Endothelial cell of umbilical vein (primary cell): ENCODE measurements around the gene CCR3. TPM values are rescaled to one million over a fixed set of nuclear protein-coding genes. Genes with fewer than 3 reads are reported as not detected.

Experiments used
- BruUV-seq: library from RNA; stranded (reverse); fragments of 400-500 nt; replicated peaks from 2 replicates; lab custom pipeline; 2021; lab: Mats Ljungman, UMichigan
- CTCF ChIA-PET: fragments of 300-600, 350-600 bp; sonication (Branson Sonifier 250); formaldehyde crosslinking; loops from one replicate; lab custom pipeline; 2021; ENCODE audit warnings: antibody characterized with exemption, inconsistent platforms; lab: Charles Lee
- POLR2A ChIA-PET: fragments of 300-600, 350-600 bp; sonication (Branson Sonifier 250); formaldehyde crosslinking; loops from one replicate; lab custom pipeline; 2021; ENCODE audit warnings: antibody characterized with exemption, inconsistent platforms; lab: Charles Lee
- DNase-seq: peaks from one replicate; pipeline ENCODE4 v3.0.0-alpha.2; 2011; ENCODE audit warnings: low read depth, low spot score
- FAIRE-seq: peaks from 2 replicates; lab custom pipeline; 2011; peaks lifted over from hg19 to GRCh38; lab: Jason Lieb, UNC
- H2AFZ ChIP-seq: 2 replicates; pipeline ENCODE4 v1.6.0; 2012; ENCODE audit warnings: low read depth, low read length, control low read depth, inconsistent platforms
- H3K27ac ChIP-seq: 2 replicates; pipeline ENCODE4 v1.5.1; 2011; ENCODE audit warnings: low read depth, mild to moderate bottlenecking, control low read depth, low read length, moderate library complexity; ENCODE audit not compliant: insufficient read depth
- H3K27me3 ChIP-seq, 2 experiments: 2 replicates each; pipeline versions ENCODE4 v1.6.0 to v1.6.1; 2011; ENCODE audit warnings: low read length in 2 of 2, mixed read lengths in 1 of 2; ENCODE audit not compliant: control insufficient read depth in 2 of 2, insufficient read depth in 2 of 2
- H3K36me3 ChIP-seq, 2 experiments: 2 replicates in 1 of 2; 3 replicates in 1 of 2; pipeline ENCODE4 v1.5.1; 2011; ENCODE audit warnings: low read length in 2 of 2, mild to moderate bottlenecking in 1 of 2, moderate library complexity in 1 of 2; ENCODE audit not compliant: control insufficient read depth in 2 of 2, insufficient read depth in 2 of 2; ENCODE audit errors: extremely low read depth in 1 of 2
- H3K4me1 ChIP-seq: 3 replicates; pipeline ENCODE4 v1.5.1; 2011; ENCODE audit warnings: mild to moderate bottlenecking, low read length; ENCODE audit not compliant: control insufficient read depth, insufficient read depth; ENCODE audit errors: extremely low read depth
- H3K4me2 ChIP-seq: 2 replicates; pipeline ENCODE4 v1.6.1; 2011; ENCODE audit warnings: low read length, control low read depth, mixed read lengths; ENCODE audit not compliant: insufficient read depth
- H3K4me3 ChIP-seq, 3 experiments: fragments of 200-600 bp in 1 of 3; sonication (generic), shearing (Covaris generic) in 1 of 3; replicated peaks in 1 of 3; 2 replicates each; pipeline ENCODE4 v1.5.1; 2011 to 2016; ENCODE audit warnings: control low read depth in 3 of 3, low read length in 3 of 3, mild to moderate bottlenecking in 2 of 3, inconsistent platforms in 1 of 3, low read depth in 1 of 3, moderate library complexity in 1 of 3; ENCODE audit not compliant: insufficient read depth in 1 of 3
- H3K79me2 ChIP-seq: 2 replicates; pipeline ENCODE4 v1.6.0; 2012; ENCODE audit warnings: low read length, inconsistent platforms; ENCODE audit not compliant: control insufficient read depth, insufficient read depth
- H3K9ac ChIP-seq: replicated peaks from 2 replicates; pipeline ENCODE3; 2011; ENCODE audit warnings: low read length, control low read depth; ENCODE audit not compliant: insufficient read depth; ENCODE audit errors: extremely low read depth
- H3K9me1 ChIP-seq: replicated peaks from 3 replicates; pipeline ENCODE4 v1.6.0; 2011; ENCODE audit warnings: mild to moderate bottlenecking, low read length; ENCODE audit not compliant: control insufficient read depth, insufficient read depth; ENCODE audit errors: extremely low read depth
- H3K9me3 ChIP-seq: replicated peaks from 2 replicates; pipeline ENCODE4 v1.5.1; 2012; ENCODE audit warnings: low read length, inconsistent platforms; ENCODE audit not compliant: control insufficient read depth, insufficient read depth
- H4K20me1 ChIP-seq: replicated peaks from 2 replicates; pipeline ENCODE3; 2011; ENCODE audit warnings: mild to moderate bottlenecking, low read length; ENCODE audit not compliant: control insufficient read depth, insufficient read depth; ENCODE audit errors: extremely low read depth
- CTCF ChIP-seq, 2 donors: IDR thresholded peaks; 1 replicate in 1 of 2; 2 replicates in 1 of 2; pipeline ENCODE4 v1.5.1; 2011; ENCODE audit warnings: low read length in 2 of 2, mild to moderate bottlenecking in 2 of 2, moderate library complexity in 2 of 2, control low read depth in 1 of 2, inconsistent platforms in 1 of 2, low read depth in 1 of 2; ENCODE audit not compliant: insufficient read depth in 1 of 2; ENCODE audit errors: extremely low read depth in 1 of 2
- EZH2 ChIP-seq: IDR thresholded peaks from 2 replicates; pipeline ENCODE4 v1.6.1; 2012; ENCODE audit warnings: borderline replicate concordance, low read depth, mild to moderate bottlenecking, moderate library complexity, low read length, inconsistent platforms; ENCODE audit not compliant: severe bottlenecking
- FOS ChIP-seq: IDR thresholded peaks from 2 replicates; pipeline ENCODE4 v1.6.1; 2011; ENCODE audit warnings: mild to moderate bottlenecking, low read length, moderate library complexity, borderline replicate concordance; ENCODE audit not compliant: insufficient read depth
- GATA2 ChIP-seq: IDR thresholded peaks from 2 replicates; pipeline ENCODE4 v1.7.0; 2011; ENCODE audit warnings: low read depth, mild to moderate bottlenecking, moderate library complexity, mixed read lengths, low read length; ENCODE audit not compliant: insufficient read length, insufficient read depth
- JUN ChIP-seq: IDR thresholded peaks from 2 replicates; pipeline ENCODE4 v1.6.1; 2011; ENCODE audit warnings: borderline replicate concordance, low read depth; ENCODE audit not compliant: insufficient read length, insufficient read depth
- MAX ChIP-seq: IDR thresholded peaks from 2 replicates; pipeline ENCODE4 v1.6.1; 2011; ENCODE audit not compliant: insufficient read depth, insufficient read length
- MYC ChIP-seq: IDR thresholded peaks from one replicate; pipeline ENCODE4 v1.6.1; 2011; ENCODE audit warnings: mild to moderate bottlenecking, low read depth, low read length
- POLR2A ChIP-seq: IDR thresholded peaks from 2 replicates; pipeline ENCODE4 v1.6.1; 2012; ENCODE audit warnings: low read depth, mild to moderate bottlenecking, control low read depth, low read length
- POLR2AphosphoS5 ChIP-seq: IDR thresholded peaks from 2 replicates; pipeline ENCODE4 v1.6.1; 2012; ENCODE audit warnings: low read depth, mild to moderate bottlenecking, control low read depth, low read length, moderate library complexity; ENCODE audit not compliant: insufficient read depth
- dilution Hi-C: fragments of 300-500 bp; cut with MboI; formaldehyde crosslinking; loops from one replicate; pipeline ENCODE4 v1.15.0; 2019; ENCODE audit warnings: low sequenced_read_pairs; ENCODE audit not compliant: extremely low pct_ligation_motif_present
- intact Hi-C: fragments of 100-400 bp; cut with micrococcal nuclease; formaldehyde crosslinking; loops from one replicate; pipeline ENCODE4 v1.10.0; 2022
- polyA plus RNA-seq, 4 experiments: library from polyadenylated mRNA; depleted of rRNA in 3 of 4; stranded (reverse) in 3 of 4; unstranded in 1 of 4; fragments of >200 nt; gene quantifications; 2 replicates each; pipeline versions ENCODE4 v1.2.1 to v1.2.3, GENCODE V29; 2011 to 2012; ENCODE audit warnings: missing spikeins in 1 of 4
- total RNA-seq: library from RNA; stranded (reverse); gene quantifications from 2 replicates; pipeline ENCODE4 v1.2.3, GENCODE V29; 2021

The CCR3 gene
- total and polyA plus RNA-seq, 2 donors (not counting 3 experiments of a cell fraction or from before 2014, with no cell fraction given): not detected

GRCh38 chr3:46266598-46266997 is 24.3 kb downstream of the CCR3 start:
- dilution Hi-C loops: no loop called here
- FAIRE-seq: no peak

More at GRCh38 chr3:46266598-46266997, 24.3 kb downstream of the CCR3 start:
- intact Hi-C loops: no loop called here
- Histone ChIP-seq H3K9ac (no peak overlapping the region), H3K36me3 (no peaks in the 10 kb centered on the region), H3K4me2 (no peak overlapping the region), H3K27me3 (peaks cover 0 to 3% of the 10 kb centered on the region in 2 experiments), H2AFZ (no peak overlapping the region), H3K9me3 (no peaks in the 10 kb centered on the region), H3K27ac (no peak overlapping the region), H3K9me1 (no peaks in the 10 kb centered on the region), H4K20me1 (no peaks in the 10 kb centered on the region), H3K4me3 (no peak overlapping the region), H3K4me1 (no peaks in the 10 kb centered on the region), H3K79me2 (no peaks in the 10 kb centered on the region)
- DNase-seq: no peak
- POLR2A ChIA-PET: no interaction called here
- TF ChIP-seq JUN: peak; percentile 8
- no peak for TF ChIP-seq POLR2AphosphoS5
- TF ChIP-seq EZH2: no peak
- TF ChIP-seq GATA2: no peak
- no peak for TF ChIP-seq MYC
- no peak for TF ChIP-seq POLR2A
- no peak for TF ChIP-seq MAX
- TF ChIP-seq FOS: peak; percentile 14
- no peak for TF ChIP-seq CTCF (IDR thresholded peaks at IDR 0.05; ENCODE audit: extremely low read depth in 1 of 2, insufficient read depth in 1 of 2, low read depth in 1 of 2, low read length in 2 of 2)
- CTCF ChIA-PET: interaction anchor here (0.9 to 3.0 kb wide), 3 partner anchors 10 to 112 kb away, joined by 3 to 21 read pairs (median 4); no protein-coding TSS in a partner anchor
- no TSS peak for BruUV-seq
